GM20431 (cell line): ENCODE data around the gene MAPK14.
"Not testable (repeated sequence)": the region's sequence is repeated elsewhere in the genome, so short reads cannot be mapped to it uniquely, and the experiment has no call there.

Experiments used
- in situ Hi-C: fragments of 300-500 bp; cut with MseI, MboI; formaldehyde crosslinking; loops from one replicate; pipeline ENCODE4 v1.15.0; 2020; ENCODE audit warnings: low sequenced_read_pairs; ENCODE audit not compliant: unreplicated experiment

Gene MAPK14

DNA sequence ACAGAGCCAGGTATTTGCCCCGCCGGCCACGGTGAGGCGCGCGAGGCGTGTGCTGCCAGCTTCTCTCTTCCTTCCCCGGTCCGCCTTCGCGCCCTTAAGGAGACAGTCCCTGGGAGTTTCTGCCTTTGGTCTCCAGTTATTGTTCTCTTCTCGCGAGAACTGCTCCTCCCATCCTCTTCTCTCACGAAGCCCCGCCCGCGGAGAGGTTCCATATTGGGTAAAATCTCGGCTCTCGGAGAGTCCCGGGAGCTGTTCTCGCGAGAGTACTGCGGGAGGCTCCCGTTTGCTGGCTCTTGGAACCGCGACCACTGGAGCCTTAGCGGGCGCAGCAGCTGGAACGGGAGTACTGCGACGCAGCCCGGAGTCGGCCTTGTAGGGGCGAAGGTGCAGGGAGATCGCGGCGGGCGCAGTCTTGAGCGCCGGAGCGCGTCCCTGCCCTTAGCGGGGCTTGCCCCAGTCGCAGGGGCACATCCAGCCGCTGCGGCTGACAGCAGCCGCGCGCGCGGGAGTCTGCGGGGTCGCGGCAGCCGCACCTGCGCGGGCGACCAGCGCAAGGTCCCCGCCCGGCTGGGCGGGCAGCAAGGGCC is at the start of gene MAPK14:
Gene MAPK14, plus strand, starts transcription at position 308 of the 587 bp plus-strand sequence. CDS start 350 bp downstream, outside the sequence.
- in situ Hi-C loops: no loop called here

DNA sequence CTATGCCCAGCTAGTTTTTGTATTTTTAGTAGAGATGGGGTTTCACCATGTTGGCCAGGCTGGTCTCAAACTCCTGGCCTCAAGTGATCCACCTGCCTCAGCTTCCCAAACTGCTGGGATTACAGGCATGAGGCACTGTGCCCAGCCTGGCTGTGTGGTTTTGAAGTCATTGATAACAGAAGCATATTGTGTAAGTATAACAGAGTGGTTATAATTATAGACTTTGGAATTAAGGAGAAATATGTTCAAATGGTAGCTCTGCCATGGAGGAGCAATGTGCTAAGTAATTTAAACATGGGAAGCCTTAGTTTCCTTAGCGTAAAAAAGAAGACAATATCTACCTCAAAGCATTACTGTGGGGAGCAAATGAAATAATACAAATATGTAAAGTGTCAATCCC is 47.5 kb upstream of the MAPK14 start:
- in situ Hi-C loops: not testable (repeated sequence)

DNA sequence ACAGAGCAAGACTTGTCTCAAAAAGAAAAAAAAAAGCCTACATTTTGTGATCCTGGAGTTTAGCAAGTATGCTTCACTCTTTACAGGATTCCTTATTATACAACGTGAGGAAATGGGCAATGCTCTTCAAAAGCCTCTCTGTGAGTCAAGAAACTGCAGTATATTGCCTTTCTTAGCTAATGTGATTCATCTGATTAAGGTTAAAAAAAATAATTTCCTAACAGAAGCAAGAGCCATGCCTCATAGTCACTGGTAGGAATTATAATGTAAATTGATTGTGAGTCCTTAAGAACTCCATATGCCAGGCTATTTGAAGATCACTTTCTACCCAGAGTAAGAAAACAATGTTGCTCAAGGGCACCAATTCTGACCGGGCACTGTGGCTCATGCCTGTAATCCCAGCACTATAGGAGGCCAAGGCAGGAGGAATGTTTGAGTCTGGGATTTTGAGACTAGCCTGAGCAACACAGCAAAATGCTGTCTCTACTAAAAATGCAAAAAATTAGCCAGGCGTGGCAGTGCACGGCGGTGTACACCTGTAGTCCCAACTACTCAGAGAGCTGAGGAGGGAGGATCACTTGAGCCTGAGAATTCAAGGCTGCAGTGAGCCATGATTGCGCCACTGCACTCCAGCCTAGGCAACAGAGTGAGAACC is 46.5 kb upstream of the MAPK14 start:
- in situ Hi-C loops: no loop called here

DNA sequence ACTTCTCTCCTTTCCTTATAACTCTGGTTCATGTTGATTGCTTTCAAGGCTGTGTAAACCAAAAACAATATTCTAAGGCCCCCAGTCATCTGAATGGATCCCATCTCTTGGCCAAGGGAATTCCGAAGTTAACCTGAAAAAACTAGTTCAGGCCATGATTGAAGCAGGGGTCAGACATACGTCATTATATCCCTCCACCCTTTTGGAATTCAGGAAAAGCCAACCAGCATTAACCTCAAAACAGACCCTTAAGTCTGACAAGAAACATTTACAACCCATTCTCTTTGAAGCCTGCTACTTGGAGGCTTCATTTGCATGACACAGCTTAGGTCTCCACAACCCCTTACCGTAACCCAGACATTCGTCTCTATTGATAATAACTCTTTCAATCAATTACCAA is 42.9 kb upstream of the MAPK14 start:
- in situ Hi-C loops: no loop called here

DNA sequence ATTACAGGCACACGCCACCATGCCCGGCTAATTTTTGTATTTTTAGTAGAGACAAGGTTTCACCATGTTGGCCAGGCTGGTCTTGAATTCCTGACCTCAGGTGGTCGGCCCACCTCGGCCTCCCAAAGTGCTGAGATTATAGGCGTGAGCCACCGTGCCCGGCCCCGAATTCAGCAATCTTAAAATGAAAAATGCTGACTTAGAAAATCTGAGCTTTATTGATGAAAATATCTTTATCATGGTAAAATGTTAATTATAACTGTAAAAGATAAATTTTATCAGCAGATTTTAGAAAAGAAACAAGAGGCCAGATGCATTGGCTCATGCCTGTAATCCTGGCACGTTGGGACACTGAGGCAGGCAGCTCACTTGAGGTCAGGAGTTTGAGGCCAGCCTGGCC is 39.6 kb upstream of the MAPK14 start:
- in situ Hi-C loops: not testable (repeated sequence)

DNA sequence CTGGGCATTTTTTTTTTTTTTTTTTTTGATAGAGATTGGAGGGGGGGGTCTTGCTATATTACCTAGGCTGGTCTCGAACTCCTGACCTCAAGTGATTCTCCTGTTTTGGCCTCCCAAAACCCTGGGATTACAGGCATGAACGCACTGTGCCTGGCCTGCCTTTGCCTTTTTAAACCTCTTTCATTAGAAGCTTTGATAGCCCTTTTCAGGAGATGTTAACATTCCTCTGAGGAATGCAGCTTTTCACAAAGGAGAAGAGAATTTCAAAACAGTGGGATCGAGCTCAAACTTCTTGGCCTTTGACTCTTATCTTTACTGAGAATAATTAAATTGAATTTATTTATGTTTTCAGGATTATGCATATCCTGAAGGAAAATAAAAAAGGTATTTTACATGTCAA is 34.5 kb upstream of the MAPK14 start:
- in situ Hi-C loops: no loop called here

DNA sequence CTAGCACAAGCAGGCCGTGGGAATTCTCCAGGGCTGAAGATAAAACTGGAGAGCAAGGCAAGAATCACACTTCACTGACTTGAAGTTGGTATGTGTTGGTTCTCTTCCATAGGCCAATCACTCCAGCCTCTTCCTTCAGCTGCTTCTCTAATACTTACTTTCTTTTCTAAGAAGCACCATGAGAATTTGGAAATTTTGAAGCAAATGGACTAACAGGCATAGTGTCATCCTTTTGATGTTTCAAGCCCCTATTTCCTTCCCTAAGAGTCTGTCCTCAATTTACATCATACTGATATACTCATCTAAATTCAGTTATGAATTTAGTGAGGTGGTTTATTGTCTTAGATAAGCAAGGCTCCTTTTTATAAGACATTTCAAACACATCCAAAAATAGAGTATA is 27.2 kb upstream of the MAPK14 start:
- in situ Hi-C loops: no loop called here

DNA sequence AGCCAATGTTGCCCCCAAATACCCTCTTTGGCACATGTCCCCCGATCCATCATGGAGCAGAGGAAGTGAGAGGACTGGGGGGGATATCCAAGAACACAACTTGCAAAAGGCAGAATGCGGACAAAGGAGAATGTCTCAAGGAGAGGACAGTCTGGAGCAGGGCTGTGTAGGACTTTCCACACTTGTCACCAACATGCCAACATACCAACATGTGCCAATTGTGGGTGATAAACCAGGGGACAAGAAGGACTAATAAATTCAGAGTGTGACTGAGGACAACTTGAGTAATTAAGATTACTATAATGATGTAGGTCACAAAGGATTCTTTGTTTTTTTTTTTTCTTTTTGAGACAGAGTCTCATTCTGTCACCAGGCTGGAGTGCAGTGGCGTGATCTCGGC is 11.9 kb upstream of the MAPK14 start:
- in situ Hi-C loops: no loop called here

DNA sequence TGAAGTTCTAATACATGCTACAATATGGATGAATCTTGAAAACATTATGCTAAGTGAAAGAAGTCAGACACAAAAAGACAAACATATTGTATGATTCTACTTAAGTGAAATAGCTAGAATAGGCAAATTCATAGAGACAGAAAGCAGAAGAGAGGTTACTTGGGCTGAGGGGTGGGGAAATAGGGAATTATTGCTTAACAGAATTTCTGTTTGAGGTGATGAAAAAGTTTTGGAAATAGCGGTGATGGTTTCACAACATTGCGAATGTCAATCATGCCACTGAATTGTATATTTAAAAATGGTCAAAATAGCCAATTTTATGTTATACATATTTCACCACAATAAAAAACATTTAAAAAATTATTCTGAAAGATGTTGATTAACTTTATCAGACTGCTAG is 9.3 kb upstream of the MAPK14 start:
- in situ Hi-C loops: no loop called here

DNA sequence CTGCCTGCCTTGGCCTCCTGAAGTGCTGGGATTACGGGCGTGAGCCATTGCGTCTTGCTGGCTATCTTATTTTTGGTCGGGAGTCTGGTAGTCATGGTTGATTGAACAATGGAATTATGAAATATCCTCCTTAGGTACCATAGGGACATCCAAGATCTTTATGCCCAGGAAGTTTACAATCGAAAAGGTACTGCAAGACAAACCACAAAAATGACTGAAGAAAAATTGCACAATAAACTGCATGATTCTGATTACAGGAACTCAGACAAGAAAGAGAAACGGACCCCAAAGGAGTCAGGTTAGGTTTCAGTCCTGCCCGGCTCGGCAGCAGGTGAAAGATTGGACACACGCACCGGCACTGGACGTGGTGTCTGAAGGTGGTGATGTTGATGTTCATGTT is 8.4 kb upstream of the MAPK14 start:
- in situ Hi-C loops: no loop called here

DNA sequence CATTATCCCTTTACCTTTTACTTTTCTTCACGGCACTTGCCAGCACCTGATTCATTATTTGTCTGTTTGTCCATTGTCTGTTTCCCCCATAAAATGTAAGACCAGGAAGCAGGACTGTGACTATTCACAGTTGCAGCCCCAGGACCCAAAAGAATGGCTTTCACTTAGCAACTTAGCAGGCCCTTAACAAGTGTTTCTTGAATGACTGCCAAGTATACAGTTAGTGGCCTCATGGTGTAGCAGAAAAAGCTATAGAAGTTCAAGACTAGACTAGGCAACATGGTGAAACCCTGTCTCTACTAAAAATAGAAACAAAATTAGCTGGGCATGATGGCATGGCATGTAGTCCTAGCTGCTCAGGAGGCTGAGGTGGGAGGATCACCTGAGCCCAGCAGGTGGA is 7.5 kb upstream of the MAPK14 start:
- in situ Hi-C loops: no loop called here

DNA sequence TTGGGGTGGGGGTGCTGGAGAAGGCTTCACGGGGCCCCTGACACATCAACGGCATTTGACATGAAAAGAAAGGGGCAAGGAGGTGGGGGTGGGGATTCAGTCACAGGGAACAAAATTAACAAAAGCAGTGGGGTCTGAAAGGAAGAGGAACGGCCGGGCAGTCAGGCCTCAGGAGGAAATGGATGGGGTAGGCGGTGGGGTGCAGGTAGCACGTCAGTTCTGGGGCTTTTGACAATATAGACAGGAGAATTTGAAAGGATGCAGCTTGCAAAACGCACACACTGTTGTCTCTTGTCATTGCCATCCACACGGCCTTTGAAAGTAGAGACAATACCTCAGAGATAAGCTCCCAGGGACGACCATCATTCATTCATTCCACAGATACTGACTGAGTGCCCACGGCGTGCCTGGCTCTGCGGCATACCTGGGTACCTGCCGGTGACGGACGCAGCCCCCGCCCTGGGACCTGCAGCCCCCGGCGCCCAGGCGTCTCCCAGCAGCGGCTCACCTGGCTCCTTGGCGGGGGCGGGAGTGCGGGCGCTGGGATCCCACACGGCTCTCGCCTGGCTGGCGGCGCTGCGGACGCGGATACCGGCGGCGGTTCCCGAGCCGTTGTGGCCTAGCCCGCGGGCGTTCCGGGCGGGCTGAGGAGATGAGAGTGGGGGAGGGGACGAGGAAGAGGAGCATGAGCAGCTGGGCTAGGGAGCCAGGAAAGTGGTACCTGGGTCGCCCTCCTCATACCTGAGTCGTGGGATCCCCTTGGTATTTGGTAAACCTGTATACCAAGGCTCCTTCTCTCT is 3.4 kb upstream of the MAPK14 start, which contains the start of gene SLC26A8:
Gene SLC26A8, minus strand, starts transcription at position 646 of the 800 bp plus-strand sequence. CDS start 4,934 bp downstream, outside the sequence.
- in situ Hi-C loops: no loop called here

DNA sequence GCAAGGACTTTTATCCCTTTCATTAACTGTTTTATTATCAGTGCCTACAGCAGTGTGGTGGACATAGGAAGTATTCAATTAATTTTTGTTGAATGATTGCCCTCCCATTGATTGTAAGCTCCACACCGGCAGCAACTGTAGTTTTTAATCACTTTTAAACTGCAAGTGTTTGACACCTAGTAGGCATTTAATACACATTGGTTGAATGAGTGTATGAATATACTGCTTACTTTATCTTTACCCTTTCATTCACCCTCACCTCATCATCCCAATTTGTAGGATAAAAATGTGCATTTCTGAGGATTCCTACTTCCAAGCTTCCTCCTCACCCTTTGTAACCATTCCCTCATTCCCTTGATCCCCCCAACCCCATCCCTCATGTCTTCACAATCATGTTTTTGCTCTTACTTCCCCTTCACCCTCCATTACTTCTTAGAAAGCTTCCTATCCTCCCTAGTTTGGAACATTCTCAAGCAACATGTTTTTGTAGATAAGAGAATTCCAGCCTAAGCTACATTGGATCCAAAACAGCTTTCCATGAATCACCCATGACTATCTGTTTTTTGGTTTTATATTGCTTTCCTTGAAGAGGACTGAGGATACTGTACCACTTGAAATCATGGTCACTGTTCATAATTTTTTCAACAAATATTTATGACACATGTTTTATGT is 2.2 kb upstream of the MAPK14 start:
- in situ Hi-C loops: no loop called here

DNA sequence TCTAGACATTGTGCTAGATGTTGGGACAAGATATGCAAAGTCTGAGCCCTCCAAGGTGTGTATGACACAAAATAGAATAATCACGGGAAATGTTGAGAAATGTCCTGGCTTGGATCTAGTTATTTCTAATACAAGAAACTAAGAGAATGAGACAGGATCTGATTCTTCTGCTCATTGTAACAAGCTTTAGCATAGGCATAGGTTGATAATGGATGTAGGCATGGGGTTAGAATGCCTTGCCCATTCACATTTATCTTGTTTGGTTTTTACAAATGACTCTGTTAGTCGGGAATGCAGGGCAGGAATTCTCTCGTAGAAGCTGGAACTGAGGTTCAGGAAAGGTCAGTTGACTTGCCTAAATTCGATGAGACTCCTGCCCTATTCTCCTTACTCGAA is 1.7 kb upstream of the MAPK14 start:
- in situ Hi-C loops: no loop called here

DNA sequence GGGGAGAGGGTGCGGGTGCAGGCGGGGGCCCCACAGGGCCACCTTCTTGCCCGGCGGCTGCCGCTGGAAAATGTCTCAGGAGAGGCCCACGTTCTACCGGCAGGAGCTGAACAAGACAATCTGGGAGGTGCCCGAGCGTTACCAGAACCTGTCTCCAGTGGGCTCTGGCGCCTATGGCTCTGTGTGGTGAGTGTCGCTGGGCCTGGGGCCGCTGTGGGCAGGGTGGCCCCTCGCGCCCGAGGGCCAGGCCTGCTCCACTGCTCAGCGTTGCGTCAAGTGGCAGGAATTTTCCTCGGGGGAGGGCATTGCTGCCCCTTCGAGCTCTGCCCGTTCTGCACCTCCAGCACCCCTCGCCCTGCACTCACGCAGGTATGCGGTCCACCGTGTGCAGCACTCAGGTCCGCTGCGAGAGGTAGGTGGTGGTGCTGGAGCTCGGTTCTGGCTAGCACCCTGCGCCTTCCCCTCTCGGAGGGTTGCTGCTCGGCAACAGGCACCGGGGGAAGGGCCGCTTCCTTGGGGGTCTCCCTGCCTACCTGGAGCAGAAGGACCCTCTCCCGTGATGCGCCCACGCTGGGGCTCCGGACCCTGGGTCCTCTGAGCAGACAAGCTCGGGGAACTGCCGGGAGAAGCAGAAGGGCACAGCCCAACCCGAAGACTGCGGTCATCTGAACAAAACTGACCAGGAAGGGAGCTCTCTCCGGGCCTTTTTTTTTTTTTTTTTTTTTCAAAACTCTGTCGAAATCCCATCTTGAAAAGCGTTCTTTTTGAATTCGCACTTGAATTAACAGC is 674 bp downstream of the MAPK14 start:
- in situ Hi-C loops: no loop called here

DNA sequence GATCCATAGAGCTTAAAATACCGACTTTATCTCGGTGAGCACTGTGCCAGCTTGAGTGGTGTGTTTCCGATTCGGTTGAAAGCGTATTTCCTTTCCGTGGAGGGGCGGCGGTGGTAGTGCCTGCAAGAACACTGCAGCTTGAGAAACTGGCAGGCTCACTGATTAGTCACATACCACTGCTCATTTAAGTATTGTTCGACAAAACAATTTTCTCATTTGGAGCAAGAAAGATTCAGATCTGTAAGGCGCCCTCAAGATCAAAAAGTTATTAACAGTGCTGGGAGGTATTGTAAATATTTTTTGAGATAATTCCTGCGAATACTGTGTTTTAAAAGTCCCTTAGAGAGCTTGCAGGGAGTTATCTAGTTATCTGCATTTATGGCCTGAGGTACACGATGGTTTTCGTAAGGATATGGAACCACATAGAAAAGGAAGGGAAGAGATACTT is 1.3 kb downstream of the MAPK14 start:
- in situ Hi-C loops: no loop called here

DNA sequence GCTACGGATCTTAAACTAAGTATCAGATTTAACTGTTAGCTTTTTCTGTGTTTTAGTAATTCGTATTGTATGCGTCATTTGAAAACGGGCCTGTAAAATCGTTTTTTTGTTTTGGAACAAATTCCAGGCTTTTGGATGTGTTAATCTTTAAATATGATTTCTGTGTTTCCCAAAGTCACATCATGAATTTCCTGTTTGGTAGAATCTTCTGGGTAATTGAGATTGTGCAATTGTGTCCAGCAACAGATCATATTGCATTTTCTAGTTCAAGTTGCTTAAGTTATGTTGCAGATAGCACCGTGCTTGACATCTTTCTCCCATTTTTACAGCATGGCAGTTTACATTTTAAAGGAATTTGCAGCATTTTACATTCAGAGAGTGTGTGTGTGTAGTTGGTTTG is 1.9 kb downstream of the MAPK14 start:
- in situ Hi-C loops: no loop called here

DNA sequence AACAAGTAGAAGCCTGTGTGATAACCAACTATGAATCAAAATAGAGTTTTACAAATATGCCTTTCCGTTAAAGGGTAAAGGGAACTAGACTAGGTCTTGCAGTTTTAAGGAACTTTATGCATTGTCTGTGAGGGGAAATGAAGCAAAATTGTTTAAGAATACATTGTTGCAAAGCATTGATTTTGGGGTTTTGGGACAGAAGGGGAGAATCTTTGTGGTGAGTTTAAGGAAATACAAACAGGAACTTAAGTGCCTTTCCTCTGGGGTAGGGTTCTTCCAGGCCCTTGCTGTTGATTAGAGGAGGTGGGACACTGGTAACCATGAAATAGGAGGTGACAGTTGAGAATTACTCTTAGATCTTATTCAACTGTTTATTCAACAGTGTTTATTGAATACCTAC is 4.7 kb downstream of the MAPK14 start:
- in situ Hi-C loops: no loop called here

DNA sequence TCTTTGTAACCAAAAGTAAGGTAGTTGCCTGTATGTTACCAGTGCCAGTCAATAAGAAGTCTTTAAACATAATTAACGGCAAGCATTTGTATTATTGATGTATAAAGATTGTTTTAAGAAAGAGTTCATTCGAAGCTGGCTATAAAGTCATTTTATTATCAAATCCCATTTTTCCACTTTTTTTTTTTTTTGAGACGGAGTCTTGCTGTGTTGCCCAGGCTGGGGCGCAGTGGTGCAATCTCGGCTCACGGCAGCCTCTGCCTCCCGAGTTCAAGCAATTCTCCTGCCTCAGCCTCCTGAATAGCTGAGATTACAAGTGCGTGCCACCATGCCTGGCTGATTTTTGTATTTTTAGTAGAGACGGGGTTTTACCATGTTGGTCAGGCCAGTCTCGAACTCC is 5.5 kb downstream of the MAPK14 start:
- in situ Hi-C loops: not testable (repeated sequence)

DNA sequence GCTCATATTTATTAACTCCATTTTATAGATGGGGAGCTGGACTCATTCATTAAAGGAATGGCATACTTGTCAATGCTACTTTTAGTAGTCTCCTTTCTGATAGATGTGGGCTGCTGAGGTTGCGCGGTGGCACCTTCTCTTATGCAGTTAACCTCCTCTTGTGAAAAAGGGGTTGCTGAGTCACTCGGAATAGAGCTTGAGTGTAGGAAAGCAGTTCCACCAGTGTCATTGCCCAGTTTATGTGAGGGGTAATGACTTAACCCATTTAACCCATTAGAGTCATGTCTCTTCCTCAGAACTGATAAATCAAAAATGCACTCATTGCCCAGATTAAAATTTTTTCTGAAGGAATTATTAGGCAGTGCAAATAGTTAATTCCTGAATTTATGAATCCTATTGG is 6.3 kb downstream of the MAPK14 start:
- in situ Hi-C loops: no loop called here
